Astrocyte (in vitro differentiated cells and primary cell): ENCODE data around the gene NECTIN4.

ENCODE experiments used
- CTCF ChIP-seq: IDR thresholded peaks from 2 replicates; pipeline ENCODE4 v1.5.1; 2011; ENCODE audit warnings: low read depth, mild to moderate bottlenecking, inconsistent platforms, low read length, moderate library complexity; ENCODE audit not compliant: insufficient read depth
- EZH2 ChIP-seq: IDR thresholded peaks from 2 replicates; pipeline ENCODE4 v1.6.1; 2012; ENCODE audit warnings: mild to moderate bottlenecking, low read length, inconsistent platforms; ENCODE audit not compliant: insufficient read depth

GRCh38 chr1:161113915-161114314, 24.6 kb upstream of the NECTIN4 start:
- TF ChIP-seq CTCF: no peak
- no peak for TF ChIP-seq EZH2
